Germinal center (tissue), 1 donor: ENCODE results near the gene SMAP2.

Source experiments
- DNase-seq: peaks from one replicate; pipeline ENCODE4 v3.0.0; 2012; ENCODE audit warnings: mixed read lengths, low spot score

SMAP2 gene

DNA sequence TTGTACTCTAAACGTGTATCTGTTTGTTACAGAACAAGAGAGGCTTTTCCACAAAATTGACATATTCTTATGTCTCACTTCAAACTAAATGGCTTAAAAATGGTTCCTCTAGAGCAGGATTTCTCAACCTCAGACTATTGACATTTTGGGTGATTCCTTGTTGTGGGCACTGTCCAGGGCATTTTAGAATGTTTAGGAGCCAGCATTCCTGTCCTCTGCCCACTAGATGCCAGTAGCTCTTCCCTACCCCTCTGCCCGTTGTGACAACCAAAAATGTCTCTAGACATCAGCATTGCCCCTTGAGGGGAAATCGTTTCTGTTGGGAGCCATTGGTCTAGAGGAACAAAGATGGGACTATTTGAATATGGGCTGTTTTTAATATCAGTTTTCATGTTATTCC lies 17.3 kb downstream of the SMAP2 start:
- DNase-seq: no peak

DNA sequence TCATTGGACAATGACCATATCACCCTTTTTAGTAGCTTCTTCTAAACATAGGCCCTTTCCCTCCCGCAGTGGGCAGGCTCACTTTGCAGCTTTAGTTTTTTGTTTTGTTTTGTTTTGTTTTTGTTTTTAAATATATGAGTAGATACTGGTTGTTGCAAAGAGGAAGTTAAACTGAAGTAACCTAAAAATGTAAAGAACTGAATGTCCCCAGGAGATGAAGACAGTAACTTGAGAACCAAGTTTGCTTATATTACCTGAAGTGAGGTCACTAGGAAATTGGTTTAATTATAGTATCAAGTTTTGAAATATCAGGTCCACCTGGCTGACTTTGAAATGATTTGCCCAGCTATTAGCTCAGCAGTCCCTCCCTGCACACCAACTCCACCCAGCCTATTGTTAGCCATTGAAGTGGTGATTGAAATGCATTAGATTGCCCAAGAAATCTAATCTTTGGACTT lies 18.2 kb downstream of the SMAP2 start:
- peak; percentile 54 for DNase-seq

DNA sequence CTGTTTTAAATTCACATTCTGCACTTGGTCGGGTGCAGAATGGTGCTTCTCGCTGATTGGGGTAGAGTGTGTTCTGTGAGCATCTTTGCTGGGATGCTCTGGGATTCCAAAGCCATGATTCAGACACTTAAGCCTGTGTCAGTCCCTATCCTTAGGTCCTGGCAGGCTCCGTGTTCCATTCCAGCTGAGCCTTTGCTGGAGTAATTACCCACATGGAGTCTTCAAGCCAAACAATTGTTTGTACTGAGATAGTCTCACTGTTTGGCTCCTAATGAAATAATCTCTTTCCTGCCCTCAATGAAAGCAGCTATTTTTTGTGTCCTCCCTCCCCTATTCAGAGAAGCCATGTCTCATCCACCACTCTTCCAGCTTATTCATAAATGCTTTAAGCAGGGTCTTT lies 18.7 kb downstream of the SMAP2 start:
- DNase-seq: no peak

DNA sequence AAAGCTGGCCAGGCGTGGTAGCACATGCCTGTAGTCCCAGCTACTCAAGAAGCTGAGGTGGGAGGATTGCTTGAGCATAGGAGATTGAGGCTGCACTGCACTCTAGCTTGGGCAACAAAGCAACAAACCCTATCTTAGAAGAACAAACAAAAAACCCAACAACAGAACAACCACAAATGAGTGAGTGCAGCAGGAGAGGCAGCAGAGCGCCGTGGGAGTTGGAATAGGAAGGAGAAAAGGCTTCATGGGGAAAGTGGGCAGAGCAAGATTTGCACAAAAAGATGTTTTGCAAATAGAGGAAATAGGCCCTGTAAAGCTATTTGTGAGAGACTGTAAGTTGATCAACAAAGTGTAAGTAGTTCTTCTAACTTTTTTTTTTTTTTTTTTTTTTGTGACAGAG lies 19.6 kb downstream of the SMAP2 start:
- DNase-seq: no peak

DNA sequence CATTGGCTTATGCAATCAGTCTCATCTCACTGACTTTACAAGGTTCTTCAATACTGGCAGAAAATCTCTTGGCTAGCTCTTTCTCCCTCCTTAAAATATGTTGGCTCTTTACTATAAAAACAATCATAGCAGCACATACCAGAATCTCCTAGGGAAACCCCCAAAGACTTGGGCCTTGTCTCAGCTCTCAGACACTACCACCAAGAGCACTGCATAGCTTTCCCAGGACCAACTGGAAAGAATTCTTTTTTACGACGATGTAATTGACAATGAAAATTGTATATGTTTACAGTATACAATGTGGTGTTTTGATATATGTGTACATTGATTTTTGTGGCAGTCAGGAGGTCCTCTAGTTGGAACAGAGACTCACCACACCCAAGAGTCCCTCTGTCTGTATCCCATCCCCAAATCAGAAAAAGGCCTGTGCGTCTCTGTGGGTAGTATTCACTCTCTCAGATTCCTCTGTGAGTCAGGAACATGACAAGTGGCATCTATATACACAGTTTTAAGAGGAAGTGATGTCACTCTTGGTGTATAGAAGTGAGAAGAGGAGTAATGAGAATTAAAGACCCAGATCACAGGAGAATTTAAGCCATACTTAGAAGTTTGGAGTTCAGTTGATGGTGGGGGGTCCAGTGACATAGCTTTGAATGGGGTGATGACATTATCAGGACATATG lies 21.1 kb downstream of the SMAP2 start:
- no peak for DNase-seq

DNA sequence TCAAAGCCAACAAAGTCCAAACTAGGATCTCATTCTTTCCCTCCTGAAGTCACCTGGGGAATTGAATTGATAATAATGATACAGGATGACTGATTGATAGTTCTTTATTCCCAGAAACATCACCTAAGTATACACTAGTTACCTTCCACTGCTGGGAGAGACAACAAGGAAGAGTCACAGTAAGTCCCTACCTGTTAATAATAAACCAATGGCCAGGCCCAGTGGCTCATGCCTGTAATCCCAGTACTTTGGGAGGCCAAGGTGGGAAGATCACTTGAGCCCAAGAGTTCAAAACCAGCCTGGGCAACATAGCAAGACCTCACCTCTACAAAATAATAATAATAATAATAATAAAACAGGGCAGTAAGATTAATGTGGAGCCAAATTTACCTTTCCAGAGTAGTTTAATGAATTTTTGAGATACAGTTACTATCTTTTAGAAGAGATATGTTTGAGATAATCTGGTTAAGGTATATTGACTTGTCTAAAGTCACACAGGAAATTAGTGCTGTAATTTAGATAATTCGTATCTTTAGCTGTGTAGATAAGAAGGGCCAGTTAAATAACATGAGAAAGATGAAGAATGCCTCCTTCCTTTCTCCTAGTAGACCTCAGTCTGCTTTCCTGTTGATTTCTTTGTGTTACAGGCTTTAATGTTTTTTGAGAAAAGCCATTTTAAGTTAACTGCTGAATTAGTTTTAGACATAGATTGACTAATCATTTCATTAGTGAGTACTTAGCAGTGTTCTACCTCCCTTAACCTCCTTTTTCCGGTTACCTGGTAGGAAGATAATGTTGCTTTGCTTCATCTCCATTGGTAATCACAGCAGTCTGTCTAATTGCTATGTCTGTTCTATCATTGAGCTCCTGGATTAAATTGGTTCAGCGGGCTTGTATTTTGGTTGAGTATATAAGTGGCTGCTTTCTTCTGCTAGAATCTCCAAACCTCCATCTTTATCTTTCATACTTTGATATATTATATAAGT lies 22.0 kb downstream of the SMAP2 start:
- no peak for DNase-seq

DNA sequence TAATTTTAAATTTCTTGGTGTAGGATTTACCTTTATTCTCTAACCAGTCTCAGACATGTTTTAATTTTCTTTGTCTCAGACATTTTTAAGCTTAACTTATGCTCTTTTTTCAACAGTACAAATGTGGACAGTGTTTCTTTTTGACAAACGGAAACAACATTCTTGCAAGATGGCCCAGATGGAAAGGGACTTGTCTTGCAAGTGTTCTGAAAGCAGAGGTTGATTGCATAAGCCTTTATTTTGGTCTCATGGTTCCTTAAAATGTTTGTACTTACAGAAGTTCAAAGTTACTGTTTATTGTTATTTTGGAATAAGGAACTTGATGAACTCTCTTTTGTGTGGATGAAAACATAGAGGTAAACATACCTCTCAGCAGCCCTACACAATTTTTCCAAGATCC lies 22.9 kb downstream of the SMAP2 start:
- DNase-seq: no peak

DNA sequence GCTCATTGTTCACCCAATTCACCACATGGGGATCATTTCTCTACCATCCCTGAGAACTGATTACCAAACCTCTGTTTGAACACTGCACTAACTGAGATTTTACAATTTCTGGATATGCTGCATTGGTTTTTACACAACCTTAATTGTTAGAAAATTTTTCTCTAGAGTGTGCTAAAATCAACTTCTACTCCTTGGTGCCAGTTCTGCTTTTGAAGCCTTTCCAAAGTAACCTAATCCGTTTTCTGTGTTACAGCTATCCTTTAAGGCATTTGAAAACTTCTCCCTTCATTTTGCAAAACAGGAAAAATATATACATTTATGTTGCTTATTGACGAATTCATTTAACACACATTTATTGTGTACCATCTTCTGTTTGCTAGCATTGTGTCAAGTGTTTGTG lies 23.7 kb downstream of the SMAP2 start:
- no peak for DNase-seq

DNA sequence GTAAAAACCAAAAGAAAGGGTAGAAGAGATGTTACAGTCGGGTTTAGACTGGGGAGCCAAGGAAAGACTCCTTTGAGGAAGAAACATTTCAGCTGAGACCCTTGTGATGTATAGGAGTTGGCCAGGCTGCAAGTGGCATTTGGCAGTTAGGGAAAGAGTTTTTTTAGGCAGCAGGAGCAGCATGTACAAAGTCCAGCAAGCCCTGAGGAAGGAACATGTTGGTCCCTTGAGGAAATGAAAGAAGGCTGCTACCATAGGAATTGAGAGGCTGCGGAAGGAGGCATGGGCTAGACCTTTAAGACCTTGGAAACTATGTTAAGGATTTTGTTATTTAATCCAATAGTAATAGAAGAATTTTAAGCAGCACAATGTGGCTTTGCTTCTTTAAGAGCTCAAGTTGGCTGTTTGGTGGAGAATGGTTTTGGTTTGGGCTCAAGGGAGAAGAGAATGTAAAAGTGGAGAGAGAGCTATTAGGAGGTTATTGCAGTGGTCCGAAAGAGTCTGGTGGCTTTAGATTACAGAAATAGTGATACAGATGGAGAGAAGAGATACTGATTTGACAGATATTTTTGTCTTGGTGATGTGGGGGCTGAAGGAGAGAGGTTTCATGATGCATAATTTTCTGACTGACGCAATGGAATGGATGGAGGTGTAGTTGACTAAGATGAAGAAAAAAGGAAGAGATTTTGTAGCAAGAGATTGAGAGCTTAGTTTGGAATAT lies 26.6 kb downstream of the SMAP2 start:
- DNase-seq: peak; percentile 46

DNA sequence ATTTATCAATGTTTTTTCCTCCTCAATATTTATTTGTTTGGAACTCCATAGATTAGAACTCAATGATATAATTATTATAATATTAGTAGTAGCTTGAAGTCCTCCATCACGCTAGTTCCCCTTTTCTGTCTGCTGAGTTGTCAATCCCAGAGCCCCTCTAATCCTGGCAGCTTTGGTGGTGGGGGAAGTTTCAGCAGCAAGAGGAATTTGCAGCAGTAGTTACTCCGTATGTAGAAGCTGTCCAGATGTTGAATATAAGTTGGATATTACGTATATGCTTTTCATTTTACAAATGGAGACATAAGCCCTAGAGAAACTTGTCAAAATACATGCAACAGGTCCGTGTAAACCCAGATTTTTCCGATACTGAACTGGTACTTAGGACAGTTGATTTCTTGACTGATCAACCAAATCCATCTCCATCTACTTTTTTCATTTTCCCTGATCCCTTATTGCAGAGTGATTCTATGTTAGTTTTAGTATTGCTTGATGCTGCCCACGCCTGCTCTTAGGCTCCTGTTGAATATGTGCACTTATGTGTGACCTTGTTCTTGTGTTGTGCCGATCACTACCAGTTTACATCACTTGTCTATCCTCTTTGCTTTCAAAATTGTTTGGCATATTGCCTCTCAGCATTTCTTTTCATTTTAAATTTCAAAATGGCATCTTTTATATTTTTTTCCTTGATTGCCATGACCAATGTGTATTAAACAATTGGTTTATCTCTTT lies 28.1 kb downstream of the SMAP2 start:
- DNase-seq: no peak

DNA sequence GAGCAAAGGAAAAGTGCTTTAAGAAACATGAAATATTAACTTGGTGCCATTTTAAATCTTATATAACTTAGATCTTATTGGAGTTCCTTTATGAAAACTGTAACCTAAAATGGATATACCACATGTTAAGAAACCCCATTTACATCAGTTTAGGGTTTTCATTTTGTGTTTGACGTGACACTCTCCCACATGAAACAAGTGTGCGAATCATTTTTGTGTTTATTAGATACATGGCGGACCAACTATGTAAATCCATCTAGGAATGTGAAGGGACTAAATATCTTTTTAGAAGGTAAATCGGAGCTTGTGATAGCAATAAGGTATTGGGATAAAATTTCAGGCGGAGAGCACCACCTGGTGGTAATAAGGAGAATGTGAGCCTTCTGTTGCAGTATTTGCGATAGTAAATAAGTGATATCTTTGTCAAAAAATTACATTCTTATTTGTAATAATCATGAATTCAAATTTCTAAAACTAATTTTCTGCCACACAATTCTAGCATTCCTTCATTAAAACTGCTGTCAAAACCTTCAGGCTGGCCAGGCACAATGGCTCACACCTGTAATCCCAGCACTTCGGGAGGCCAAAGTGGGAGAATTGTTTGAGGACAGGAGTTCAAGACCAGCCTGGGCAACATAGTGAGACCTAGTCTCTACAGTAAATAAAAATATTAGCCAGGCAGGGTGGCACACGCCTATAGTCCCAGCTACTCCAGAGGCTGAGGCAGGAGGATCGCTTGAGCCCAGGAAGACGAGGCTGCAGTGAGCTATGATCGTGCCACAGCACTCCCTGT lies 31.3 kb downstream of the SMAP2 start:
- no peak for DNase-seq

DNA sequence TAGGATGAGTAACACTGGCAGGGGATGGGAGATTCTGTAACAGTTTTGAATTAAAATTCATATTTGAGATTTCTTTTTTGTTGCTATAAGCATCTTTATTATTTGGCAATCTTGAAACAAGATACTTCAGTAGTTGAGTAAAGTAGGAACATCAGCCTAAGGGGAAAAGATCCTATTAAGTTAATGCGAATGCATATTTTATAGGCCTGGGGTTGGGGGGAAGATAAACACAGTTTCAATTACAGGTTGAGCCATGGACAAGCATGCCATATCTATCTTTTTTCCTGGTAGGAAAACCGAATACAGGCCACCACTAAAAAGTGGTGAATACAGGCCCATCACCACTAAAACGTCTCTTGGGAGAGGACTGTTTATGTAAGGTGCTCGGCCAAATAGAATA lies 32.3 kb downstream of the SMAP2 start:
- no peak for DNase-seq

DNA sequence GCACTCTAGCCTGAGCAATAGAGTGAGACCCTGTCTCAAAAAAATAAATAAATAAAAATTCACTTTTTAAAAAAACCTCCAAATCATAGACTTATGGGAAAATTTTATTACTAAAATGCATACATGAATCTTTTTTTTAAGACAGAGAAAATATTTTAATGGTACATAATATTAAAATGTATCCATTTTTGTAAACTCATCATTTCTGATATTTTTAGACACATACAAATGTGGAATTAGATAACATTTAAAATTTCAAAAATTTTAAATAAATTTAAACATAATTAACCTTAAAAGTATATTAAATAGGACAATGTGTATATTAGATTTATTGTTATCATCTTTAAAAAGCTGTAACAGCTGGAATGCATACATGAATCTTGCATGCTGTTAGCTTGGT lies 33.9 kb downstream of the SMAP2 start:
- no peak for DNase-seq

DNA sequence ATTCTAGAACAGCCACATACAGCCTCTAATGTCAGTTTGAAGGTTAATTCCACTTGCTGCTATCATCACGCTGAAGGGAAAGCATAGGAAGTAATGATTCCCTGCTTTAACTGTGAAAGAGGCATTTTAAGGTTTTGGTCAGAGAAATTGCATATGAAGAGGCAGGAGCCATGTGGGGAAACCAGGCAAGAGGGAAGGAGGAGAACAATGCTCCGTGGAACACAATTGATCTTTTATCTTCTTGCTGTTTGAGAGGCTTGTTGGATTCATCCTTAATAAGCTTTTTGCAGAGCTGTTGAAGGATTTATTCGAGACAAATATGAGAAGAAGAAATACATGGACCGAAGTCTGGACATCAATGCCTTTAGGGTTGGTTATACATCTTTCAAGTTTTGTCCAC lies 35.9 kb downstream of the SMAP2 start:
- DNase-seq: no peak

DNA sequence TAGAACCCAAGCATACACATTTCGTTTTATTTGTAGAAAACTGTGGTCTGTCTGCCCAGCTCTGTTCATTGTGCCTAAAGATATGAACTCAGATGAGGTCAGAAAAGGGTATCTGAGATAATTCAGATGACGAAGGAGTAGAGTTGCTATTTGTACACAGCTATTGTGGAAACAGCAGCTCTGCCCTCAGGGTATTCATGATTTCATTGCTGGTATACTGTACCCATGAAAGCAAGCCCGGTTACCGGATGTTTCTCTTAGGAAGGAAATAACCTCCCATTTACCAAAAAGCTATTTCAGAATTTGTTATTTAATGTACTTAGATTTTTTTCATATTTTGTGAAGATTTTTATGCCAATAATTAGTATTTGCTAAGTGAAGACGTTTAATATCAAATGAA lies 37.8 kb downstream of the SMAP2 start:
- DNase-seq: no peak

DNA sequence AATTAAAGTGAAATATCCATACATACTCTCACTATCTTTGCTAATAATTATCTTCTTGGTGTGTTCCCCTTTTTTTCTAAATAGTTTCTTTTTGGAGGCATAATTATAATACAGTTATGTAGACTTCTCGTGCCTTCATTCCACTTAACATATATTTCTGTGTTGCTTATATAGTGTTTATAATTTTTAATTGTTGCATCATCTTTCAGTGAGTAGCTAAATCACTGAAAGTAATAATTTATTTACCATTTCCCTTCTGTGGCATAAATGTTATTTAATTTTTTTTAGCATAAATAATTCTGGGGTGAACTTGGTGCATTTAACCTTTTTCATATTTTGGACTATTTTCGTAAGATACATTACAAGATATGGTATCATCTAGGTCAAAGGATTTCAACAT lies 38.3 kb downstream of the SMAP2 start:
- no peak for DNase-seq

DNA sequence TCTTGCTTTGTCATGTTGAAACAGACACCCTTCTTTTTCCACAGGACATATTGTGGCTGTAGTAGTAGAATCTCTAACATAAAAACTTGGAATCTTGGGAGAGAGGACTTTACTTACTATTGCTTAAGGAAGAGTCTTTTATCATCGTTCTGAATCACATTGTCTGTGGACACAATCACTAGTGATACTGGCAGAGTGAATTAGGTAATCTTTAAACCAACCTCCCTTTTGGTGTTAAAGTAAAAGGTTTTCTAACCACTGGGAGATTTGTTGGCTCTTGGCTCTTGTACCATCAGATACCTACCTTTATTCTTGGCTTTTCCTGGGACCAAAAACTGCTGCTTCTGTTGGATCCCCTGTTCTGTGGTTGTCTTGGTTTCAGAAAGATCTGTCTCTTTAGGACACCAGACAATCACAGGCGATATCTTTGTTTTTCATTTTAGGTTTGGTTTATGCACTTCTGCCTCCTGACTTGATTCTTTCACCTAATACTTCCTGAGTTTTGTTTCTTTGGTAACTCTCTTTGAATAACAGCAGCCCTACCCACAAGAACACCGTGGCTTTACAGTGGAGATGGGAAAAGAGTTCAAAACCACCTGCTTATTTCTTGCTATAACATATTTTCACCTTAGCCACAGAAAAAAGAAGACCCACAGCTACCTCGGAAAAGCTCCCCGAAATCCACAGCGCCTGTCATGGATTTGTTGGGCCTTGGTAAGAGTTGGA lies 40.2 kb downstream of the SMAP2 start:
- no peak for DNase-seq

DNA sequence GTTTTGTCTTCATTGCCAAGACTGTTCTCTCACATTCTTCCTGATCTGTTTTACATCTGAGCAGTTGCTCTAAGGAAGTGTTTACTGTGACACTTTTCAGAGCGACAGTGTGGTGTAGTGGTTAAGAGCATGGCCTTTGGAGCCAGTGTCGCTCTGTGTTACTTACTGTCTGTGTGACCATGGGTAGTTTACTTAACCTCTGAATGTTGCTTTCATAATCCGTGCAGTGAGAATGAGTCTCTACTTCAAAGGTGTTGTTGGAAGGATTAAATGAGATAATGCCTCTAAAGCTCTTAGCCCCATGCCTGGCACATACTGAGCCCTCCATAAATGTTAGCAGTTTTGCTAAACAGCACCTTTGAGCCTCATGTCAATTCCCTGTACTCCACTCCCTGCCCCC lies 40.8 kb downstream of the SMAP2 start:
- no peak for DNase-seq

DNA sequence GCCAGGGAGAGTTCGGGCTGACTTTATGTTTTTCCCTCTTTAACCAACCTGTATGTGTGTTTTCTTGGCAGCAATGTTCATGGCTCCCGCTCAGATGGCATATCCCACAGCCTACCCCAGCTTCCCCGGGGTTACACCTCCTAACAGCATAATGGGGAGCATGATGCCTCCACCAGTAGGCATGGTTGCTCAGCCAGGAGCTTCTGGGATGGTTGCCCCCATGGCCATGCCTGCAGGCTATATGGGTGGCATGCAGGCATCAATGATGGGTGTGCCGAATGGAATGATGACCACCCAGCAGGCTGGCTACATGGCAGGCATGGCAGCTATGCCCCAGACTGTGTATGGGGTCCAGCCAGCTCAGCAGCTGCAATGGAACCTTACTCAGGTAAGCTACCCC lies 43.2 kb downstream of the SMAP2 start:
- DNase-seq: no peak
